ENCODE data around the gene AEBP2.
"Not testable (repeated sequence)": the region's sequence is repeated elsewhere in the genome, so short reads cannot be mapped to it uniquely, and the experiment has no call there.

Gene AEBP2

DNA sequence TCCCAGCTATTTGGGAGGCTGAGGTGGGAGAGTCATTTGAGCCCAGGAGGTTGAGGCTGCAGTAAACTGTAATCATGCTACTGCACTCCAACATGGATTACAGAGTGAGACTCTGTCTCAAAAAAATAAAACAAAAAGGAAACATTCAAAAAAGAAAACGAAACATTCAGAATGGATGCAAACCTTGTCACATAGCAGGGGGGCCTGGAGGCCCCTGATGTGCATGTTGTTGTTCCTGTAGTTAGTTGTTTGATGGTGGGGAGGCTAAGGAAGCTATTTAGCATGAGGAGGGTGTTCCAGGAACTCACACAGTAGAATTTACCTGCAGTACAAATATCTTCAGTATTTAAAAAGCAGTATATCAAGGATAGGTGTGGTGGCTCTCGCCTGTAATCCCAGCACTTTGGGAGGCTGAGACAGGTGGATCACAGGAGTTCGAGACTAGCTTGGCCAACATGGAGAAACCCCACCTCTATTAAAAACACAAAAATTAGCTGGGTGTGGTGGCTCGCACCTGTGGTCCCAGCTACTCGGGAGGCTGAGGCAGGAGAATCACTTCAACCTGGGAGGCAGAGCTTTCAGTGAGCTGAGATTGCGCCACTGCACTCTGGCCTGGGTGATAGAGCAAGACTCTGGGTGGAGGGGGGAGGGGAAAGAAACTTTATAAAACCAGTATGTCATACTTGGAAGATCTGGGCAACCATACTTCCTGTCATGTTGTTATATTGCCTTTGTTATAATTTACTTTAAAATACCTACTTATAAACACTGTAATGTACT lies 17.6 kb upstream of the AEBP2 start:
- DNase-seq (ENCODE audit: low read depth in 2 of 2): no peak

DNA sequence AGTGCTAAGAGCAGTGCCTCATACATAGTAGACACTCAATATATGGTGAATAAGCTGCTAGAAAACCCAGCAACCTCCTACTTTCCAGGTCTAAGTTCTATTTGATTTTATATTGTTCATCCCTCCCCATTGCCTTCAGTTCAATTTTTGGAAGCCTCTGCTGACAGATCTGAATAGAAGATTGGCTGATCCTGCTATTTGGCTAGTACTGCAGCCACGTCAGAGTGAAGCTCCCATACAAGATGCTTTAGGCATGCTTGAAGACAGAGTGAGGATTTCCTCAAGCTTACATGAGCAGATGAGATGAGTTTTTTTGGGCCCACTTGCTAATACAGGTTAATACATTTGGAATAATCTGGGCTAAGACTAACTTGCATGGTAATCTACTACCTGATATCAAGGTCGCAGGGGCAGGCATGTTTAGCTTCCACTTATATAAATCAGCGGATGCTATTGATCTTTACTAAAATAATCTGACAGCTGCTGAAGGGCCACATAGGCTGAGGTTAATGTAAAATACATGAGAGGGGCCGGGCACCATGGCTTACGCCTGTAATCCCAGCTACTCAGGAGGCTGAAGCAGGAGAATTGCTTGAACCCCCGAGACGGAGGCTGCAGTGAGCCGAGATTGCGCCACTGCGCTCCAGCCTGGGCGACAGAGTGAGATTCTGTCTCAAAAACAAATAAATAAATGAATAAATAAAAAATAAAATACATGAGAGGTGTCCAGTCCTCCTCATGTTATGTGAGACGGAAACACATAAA lies 15.9 kb upstream of the AEBP2 start:
- no peak for DNase-seq (ENCODE audit: low read depth in 2 of 2)

DNA sequence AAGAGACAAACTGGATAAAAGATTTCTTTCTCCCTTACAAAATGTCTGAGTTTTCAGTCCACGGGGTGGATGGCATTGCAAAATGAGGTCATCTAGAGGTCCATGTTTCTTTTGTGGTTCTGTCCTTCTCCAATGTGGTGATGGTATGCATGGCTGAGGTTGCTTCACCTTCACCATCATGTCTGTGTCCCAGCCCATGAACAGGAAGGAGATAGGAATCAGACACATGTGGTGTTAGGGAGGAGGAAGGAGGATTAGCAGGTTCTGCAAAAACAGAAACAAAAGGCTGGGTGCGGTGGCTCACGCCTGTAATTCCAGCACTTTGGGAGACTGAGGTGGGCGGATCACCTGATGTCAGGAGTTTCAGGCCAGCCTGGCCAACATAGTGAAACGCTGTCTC lies 11.0 kb upstream of the AEBP2 start:
- DNase-seq (ENCODE audit: low read depth in 2 of 2): no peak

DNA sequence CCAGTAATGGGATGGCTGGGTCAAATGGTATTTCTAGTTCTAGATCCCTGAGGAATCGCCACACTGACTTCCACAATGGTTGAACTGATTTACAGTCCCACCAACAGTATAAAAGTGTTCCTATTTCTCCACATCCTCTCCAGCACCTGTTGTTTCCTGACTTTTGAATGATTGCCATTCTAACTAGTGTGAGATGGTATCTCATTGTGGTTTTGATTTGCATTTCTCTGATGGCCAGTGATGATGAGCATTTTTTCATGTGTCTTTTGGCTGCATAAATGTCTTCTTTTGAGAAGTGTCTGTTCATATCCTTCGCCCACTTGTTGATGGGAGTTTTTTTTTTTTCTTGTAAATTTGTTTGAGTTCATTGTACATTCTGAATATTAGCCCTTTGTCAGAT lies 9.8 kb upstream of the AEBP2 start:
- not testable (repeated sequence) for DNase-seq (ENCODE audit: low read depth in 2 of 2)

DNA sequence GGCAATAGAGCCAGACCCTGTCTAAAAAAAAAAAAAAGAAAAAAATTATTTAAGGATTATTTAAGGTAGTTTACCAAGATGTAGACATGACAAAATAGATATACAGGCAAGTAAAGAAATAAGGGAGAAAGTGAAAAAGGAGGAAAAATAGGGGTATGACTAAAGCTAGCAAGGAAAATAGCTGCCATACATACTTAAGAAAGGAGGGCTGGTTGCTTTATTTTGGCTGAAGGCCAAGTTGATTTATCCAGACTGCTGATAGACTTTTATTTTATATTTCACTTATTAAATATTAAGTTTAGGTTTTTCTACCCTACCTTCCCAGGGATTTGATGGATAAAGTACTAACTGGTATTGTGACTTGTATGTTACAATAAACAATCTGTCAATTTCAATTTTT lies 8.3 kb upstream of the AEBP2 start:
- DNase-seq (ENCODE audit: low read depth in 2 of 2): no peak

DNA sequence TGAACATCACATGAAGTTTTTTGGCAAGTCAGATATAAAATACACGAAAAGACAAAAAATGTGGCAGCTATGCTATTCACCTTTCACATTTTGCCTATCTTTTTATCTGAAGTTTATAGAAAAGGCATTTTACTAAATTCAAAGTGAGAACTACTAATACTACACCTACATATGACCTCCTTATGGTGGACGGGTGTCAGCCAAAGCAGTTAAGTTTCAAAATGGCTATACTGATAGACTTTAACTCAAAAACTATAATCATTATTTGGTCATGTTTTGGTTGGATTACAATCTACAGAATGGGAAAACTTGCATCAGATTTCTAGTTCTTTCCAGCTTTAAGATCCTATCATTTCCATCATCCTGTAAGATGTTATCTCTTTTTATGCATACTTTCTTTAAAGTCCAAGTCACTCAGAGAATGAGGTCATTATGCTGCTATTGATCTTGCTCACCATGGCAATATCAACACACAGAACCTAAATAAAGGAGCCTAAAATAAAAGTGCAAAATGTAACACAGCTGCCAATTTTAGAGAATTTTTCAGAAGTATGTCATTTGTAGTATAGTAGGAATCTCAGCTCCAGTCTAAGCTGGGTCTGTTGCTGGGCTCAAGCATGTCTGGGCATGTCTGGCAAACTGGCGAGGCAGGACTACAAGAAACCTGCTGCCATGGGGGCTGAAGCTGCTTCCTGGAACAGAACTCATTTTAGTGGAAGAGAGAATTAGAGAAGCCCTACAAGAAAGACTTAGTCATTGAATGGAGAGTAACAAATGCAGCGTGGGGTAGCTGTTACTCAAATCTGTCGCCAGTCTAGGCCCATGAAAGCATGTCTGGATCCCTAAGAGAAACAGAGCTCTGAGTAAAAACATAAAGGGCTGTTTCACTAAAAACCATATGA lies 7.6 kb upstream of the AEBP2 start:
- DNase-seq (ENCODE audit: low read depth in 2 of 2): peak; percentile 67 to 68

DNA sequence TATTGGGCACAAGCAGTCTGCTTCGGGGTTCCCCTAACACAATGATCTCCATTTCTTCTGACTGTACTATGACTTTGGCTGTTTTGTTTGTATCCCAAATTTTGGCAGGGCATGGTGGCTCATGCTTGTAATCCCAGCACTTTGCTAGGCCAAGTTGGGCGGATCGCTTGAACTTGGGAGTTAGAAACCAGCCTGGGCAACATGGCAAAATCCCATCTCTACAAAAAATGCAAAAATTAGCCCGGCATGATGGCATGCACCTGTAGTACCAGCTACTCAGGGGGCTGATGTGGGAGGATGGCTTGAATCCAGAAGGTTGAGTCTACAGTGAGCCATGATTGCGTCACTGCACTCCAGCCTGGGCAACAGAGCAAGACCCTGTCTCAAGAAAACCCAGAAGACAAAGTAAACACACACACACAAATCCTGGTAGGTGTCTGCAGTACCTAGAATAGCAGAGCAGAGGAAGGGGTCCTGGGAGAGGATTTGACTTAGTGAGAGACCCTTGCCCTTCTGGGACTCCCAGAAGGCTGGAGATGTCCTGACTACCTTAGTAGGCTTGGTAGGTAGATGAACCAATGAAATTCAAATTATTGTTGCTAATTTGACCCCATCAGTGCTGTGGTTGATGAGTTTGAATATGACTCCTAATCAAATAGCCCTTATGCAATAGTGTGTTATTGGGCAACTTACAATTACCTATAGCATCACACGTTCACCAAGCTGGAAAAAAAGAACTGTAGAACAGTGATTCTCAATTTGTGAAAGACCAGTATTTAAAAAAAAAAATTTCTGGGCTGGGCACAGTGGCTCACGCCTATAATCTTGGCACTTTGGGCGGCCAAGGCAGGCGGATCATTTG lies 6.8 kb upstream of the AEBP2 start:
- DNase-seq (ENCODE audit: low read depth in 2 of 2): no peak

DNA sequence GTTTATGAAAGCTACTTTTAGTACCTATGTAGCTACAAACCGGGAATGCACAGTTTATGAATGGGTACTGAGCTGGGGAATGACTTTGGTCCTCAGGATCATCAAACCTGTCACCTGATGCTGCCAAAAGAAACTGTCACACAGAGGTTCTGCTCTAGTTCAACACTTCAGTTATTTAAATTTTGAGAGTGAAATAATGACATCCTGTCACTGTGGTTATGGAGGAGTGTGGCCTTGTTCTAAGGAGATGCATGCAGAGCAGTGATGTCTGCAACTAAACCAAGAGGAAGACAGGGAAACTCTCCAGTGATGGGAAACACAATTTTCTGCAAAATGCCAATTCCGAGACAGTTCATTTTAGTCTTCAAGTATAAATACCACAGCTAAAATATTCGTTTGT lies 4.8 kb upstream of the AEBP2 start:
- DNase-seq (ENCODE audit: low read depth in 2 of 2): no peak

DNA sequence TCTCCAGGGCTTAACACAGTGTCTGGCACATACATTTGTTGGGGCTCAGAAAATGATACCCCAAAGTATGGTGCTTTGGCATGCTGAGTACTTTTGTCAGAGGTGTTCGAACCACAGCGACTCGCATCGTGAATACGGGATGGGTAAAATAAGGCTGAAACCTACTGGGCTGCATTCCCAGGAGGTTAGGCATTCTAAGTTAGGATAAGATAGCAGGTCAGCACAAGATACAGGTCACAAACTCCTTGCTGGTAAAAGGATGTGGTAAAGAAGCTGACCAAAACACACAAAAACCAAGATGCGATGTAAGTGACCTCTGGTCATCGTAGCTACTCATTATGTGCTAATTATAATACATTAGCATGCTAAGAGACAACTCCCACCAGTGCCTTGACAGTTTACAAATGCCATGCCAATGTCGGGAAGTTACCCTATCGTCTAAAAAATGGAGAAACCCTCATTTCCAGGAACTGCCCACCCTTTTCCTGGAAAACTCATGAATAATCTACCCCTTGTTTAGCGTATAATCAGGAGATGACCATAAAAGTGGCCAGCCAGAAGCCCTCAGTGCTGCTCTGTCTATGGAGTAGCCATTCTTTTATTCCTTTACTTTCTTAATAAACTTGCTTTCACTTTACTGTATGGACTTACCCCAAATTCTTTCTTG lies 3.3 kb upstream of the AEBP2 start:
- DNase-seq (ENCODE audit: low read depth in 2 of 2): no peak

DNA sequence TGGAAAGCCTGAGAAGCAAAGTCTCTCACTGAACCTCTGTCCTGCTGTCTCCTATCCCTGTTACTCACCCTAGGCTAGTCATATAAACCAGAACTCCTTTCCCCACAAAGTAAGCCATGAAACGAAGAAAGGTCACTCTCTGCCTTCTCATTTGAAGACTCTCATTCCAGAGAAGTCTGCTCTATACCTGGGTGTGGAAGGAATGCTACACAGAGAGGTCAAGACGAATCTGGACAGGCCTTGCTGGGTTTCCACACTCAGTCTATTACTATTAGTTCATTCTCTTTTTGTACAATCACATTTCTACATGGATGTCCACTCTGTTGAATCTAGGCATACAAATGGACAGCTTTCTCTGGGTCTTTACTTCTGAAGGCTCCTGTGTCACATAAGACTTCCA lies 2.4 kb upstream of the AEBP2 start:
- DNase-seq (ENCODE audit: low read depth in 2 of 2): no peak

DNA sequence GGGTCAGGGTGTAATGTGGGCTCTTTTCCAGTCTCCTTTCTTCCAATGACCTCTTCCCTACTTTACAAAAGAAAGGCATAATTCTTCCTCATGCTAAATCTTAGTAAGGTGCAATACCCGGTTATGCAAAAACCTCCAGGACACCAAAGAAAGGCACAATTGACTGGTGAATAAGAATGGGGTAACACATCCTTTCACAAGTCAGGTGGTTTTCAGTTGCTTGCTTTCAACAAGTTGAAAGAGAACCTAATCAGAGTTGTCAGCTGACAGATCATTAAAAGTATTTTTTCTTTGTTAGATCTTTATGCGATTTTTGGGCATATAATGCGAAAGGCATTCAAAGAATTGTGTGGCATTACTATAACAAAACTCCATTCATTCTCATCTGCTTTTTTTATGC lies 1.3 kb upstream of the AEBP2 start:
- DNase-seq (ENCODE audit: low read depth in 2 of 2): no peak

DNA sequence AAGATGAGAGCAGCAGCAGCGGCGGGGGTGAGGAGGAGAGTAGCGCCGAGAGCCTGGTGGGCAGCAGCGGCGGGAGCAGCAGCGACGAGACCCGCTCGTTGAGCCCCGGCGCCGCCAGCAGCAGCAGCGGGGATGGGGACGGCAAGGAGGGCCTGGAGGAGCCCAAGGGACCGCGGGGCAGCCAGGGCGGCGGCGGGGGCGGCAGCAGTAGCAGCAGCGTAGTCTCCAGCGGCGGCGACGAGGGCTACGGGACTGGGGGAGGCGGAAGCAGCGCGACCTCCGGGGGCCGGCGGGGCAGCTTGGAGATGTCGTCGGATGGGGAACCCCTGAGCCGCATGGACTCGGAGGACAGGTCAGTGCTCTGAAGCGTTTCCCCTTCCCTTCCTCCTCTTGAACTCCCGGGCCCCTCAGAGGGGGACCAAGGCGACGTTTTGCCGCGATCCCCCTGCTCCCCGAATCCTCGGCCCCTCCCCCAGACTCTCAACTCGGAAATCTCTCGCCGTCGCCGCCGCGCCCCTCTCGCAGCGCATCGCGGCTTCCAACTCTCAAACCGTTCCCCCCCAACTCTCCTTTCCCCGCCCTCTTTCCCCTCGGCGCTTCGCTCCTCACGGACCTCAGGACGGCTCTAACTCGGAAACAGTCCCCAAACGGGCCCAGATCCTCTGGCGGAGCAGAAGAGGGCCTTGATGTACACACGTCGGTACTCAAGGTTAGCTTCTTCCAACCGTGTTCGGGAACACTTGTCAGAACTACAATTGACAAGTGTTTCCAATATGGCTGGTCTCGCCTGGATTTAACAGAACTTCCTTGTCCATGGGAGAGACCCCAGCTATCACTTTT lies 947 bp downstream of the AEBP2 start:
- DNase-seq (ENCODE audit: low read depth in 2 of 2): no peak

DNA sequence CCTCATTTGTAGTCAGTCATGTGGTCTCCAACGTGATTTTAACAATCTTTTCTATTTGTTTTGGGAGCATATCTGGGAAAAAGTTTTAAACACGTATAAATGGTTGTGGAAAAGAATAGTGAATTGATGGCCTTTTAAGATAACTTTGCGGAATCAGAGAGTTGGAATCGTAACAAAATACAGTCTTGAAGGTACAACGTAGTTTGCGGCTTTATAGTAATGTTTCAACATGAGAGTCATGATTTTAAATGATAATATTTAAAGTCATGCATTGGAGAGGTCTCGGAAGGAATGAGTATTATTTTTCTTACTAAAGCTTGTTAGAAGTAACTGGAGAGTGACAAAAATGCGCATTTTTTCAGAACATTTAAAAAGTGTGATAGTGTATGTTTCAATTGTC lies 1.6 kb downstream of the AEBP2 start:
- DNase-seq (ENCODE audit: low read depth in 2 of 2): no peak

DNA sequence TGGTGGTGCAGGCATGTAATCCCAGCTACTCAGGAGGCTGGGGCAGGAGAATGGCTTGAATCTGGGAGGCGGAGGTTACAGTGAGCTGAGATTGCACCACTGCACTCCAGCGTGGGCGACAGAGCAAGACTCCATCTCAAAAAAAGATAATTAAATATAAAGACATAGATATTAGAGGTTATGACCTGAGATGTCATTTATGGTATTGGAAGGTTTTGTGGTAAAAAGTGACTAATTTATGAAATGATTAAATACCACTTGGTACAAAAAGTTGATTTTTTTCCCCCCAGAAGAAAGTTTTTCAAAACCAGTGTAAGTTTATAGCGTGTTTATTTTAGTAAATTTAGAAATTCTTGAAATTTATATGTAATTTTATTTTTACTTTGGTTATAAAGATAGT lies 4.3 kb downstream of the AEBP2 start:
- no peak for DNase-seq (ENCODE audit: low read depth in 2 of 2)

DNA sequence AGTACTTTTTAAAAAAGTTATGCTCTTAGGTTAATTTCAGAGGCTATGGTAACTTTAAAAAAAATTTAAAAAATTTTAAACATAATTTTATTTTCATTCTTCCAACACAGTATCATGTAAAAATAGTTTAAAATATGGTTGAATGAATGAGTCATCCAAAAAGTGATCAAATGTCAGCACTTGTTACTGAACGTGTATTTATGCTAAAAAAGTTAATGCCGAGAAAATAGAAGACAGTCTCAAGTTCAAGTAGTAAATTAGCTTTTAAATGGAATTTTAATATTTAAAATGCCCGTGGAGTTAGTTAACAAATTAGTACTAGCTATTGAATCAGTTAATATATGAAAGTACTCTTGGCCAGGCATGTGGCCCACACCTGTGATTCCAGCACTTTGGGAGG lies 4.8 kb downstream of the AEBP2 start:
- no peak for DNase-seq (ENCODE audit: low read depth in 2 of 2)

DNA sequence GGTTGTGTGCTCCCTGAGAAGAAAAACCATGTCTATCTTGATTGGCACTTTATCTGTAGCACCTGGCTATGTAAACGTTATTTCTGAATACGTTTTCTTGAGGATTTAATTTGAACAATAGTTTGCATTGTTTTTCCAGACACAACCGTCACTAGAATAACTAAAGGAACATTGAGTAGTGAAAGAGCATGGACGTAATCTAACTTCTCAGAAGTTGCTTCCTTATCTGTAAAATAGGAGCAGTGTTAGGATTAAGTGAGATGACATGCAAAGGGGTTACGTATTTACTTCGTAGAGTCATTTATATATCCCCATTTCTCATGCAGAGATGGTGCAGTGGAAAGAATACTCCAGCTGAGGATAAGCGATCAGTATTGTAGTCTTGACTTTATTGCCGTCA lies 8.1 kb downstream of the AEBP2 start:
- no peak for DNase-seq (ENCODE audit: low read depth in 2 of 2)

DNA sequence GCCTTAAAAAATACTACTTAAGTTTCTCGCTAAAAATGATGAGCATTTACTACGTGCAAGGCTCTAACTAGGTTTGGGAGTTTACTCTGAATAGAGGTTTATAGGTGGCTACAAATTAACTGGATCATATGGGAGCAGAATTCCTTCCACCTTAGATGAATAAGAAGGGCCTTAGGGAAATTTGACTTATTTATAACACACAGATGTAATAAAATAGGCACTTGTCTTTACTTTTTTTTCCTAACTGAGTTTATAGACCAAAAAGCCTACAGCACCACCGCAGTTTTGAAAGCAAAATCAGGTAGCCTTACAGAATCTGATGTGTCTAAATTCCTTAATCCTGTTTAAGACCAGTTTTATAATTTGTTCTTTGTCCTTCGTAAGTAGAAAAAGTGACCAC lies 10.5 kb downstream of the AEBP2 start:
- no peak for DNase-seq (ENCODE audit: low read depth in 2 of 2)

DNA sequence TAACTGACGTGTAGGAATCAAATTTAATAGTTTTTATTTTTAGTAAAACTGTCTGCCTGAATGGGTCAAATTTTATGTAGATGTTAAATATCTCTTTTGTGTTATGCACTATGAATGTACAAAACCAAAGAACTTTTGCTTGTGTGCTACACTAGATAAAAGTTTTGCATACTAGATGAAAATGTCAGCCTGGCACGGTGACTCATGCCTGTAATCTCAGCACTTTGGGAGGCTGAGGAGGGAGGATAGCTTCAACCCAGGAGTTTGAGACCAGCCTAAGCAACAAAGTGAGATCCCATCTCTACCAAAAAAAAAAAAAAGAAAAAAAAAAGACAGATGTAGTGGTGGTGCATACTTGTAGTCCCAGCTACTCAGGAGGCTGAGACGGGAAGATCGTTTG lies 11.1 kb downstream of the AEBP2 start:
- no peak for DNase-seq (ENCODE audit: low read depth in 2 of 2)

DNA sequence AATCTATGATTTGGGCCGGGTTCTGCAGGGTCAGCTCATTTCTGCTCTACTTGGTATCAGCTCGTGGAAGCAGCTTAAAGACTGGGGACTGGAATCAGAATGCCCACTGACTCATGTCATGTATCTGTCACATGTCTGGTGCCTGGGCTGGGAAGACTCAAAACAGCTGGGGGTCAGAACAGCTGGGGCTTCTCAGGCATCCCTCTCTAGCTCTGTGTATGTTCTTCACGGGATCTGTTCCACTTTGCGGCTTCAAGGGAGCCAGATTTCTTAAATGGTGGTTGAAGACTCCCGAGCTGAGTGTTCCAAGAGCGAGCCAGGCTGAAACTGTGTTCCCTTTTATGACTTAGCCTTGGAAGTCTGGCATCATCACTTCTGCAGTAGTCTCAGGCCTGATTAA lies 11.9 kb downstream of the AEBP2 start:
- DNase-seq (ENCODE audit: low read depth in 2 of 2): no peak

DNA sequence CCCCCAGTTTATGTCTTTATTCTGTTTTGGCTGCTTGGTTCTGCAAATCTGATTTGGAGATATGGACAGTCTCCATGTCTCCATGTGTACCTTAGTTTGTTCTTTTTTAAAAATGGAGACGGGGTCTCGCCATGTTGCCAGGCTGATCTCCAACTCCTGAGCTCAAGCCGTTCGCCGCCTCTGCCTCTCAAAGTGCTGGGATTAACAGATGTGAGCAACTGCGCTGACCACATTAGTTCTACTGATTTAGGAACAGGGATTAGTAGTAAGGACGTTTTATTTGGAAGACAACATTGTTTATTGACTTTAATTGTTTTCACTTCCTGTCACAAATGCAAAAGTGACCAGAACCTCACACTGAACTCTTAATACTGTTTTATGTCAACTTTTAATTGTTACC lies 14.7 kb downstream of the AEBP2 start:
- no peak for DNase-seq (ENCODE audit: low read depth in 2 of 2)
